GM12874 (cell line): Measurements from ENCODE around the gene ILKAP.

Experiments
- CTCF ChIP-seq: IDR thresholded peaks from 2 replicates; pipeline ENCODE4 v1.5.1; 2011; ENCODE audit warnings: low read depth, mild to moderate bottlenecking, control low read depth, low read length, moderate library complexity; ENCODE audit not compliant: insufficient read depth

The ILKAP gene

GRCh38 chr2:238226698-238227586 lies 23.4 kb upstream of the ILKAP start:
- TF ChIP-seq CTCF, result no peak

- no peak for TF ChIP-seq CTCF
Measured at GRCh38 chr2:238225911-238226697, 22.6 kb upstream of the ILKAP start.

- no peak for TF ChIP-seq CTCF
Measured at GRCh38 chr2:238225121-238225520, 21.6 kb upstream of the ILKAP start.

- TF ChIP-seq CTCF, result no peak
Measured at GRCh38 chr2:238224356-238225035, 21.0 kb upstream of the ILKAP start.

- TF ChIP-seq CTCF, result no peak
Measured at GRCh38 chr2:238220892-238221521, 17.5 kb upstream of the ILKAP start.

- no peak for TF ChIP-seq CTCF
Measured at GRCh38 chr2:238220274-238220891, 16.9 kb upstream of the ILKAP start.
